Fibroblast of villous mesenchyme (primary cell): ENCODE measurements around the gene NUDT15. TPM values are rescaled to one million over a fixed set of nuclear protein-coding genes. Genes with fewer than 3 reads are reported as not detected.
"Not testable (repeated sequence)": the region's sequence is repeated elsewhere in the genome, so short reads cannot be mapped to it uniquely, and the experiment has no call there.

Experiments
- DNase-seq: peaks from one replicate; pipeline ENCODE4 v3.0.0-alpha.2; 2010; ENCODE audit warnings: low read depth
- H3K4me3 ChIP-seq: 2 replicates; pipeline ENCODE4 v1.5.1; 2011; ENCODE audit warnings: low read depth, mild to moderate bottlenecking, low read length
- CTCF ChIP-seq: IDR thresholded peaks from 2 replicates; pipeline ENCODE4 v1.5.1; 2012; ENCODE audit warnings: low read depth, mild to moderate bottlenecking, low read length; ENCODE audit not compliant: insufficient read depth
- total RNA-seq: library from RNA; depleted of rRNA; stranded (reverse); fragments of >200 nt; gene quantifications from 2 replicates; pipeline ENCODE4 v1.2.3, GENCODE V29; 2012

NUDT15 gene
- total RNA-seq, 1 donor: 23.7 TPM

GRCh38 chr13:48040049-48040448 is 2.5 kb downstream of the NUDT15 start:
- TF ChIP-seq CTCF: no peak
- H3K4me3 ChIP-seq: no peak overlapping the region
- DNase-seq: no peak

- no peak overlapping the region for H3K4me3 ChIP-seq
- no peak for TF ChIP-seq CTCF
- DNase-seq: no peak
Observed at GRCh38 chr13:48040896-48041295, 3.4 kb downstream of the NUDT15 start.

- no peak for DNase-seq
- no peak overlapping the region for H3K4me3 ChIP-seq
- no peak for TF ChIP-seq CTCF
Observed at GRCh38 chr13:48042894-48043293, 5.4 kb downstream of the NUDT15 start.

- peak; percentile 43 for DNase-seq
- H3K4me3 ChIP-seq: no peak overlapping the region
- TF ChIP-seq CTCF: no peak
Observed at GRCh38 chr13:48043789-48044503, 6.4 kb downstream of the NUDT15 start.

GRCh38 chr13:48050550-48050949 is 13.0 kb downstream of the NUDT15 start:
- TF ChIP-seq CTCF: no peak
- no peak overlapping the region for H3K4me3 ChIP-seq

GRCh38 chr13:48054601-48055000 is 17.1 kb downstream of the NUDT15 start:
- no peak for DNase-seq
- H3K4me3 ChIP-seq: no peak overlapping the region
- TF ChIP-seq CTCF: no peak

More at GRCh38 chr13:48050550-48050949, 13.0 kb downstream of the NUDT15 start:
- DNase-seq: no peak

GRCh38 chr13:48055712-48056111 is 18.2 kb downstream of the NUDT15 start:
- no peak overlapping the region for H3K4me3 ChIP-seq
- DNase-seq: no peak
- no peak for TF ChIP-seq CTCF

GRCh38 chr13:48058536-48058935 is 21.0 kb downstream of the NUDT15 start:
- not testable (repeated sequence) for H3K4me3 ChIP-seq, DNase-seq

GRCh38 chr13:48059951-48060350 is 22.4 kb downstream of the NUDT15 start:
- not testable (repeated sequence) for H3K4me3 ChIP-seq, DNase-seq
